PC-3 (cell line): ENCODE measurements around the gene PGAM2. TPM values are rescaled to one million over a fixed set of nuclear protein-coding genes. Genes with fewer than 3 reads are reported as not detected.

Experiments used
- ATAC-seq: fragments of 200-7000 bp; cut with Tn5 transposase; 2 replicates; pipeline ENCODE4 v1.9.1; 2020; ENCODE audit warnings: mild to moderate bottlenecking, moderate library complexity
- BruUV-seq: library from RNA; stranded (reverse); fragments of 400-500 nt; replicated peaks from 2 replicates; lab custom pipeline; 2021; lab: Mats Ljungman, UMichigan
- CTCF ChIA-PET: fragments of 300-600 bp; sonication (Branson Sonifier 250); formaldehyde crosslinking; loops from one replicate; lab custom pipeline; 2022; ENCODE audit warnings: antibody characterized with exemption; lab: Charles Lee
- POLR2A ChIA-PET: fragments of 300-600 bp; sonication (Branson Sonifier 250); formaldehyde crosslinking; loops from one replicate; lab custom pipeline; 2022; ENCODE audit warnings: antibody characterized with exemption; ENCODE audit not compliant: unreplicated experiment; lab: Charles Lee
- DNase-seq: peaks from one replicate; pipeline ENCODE4 v3.0.0-alpha.2; 2015
- H2AFZ ChIP-seq: fragments of 300-600 bp; sonication (generic); 2 replicates; pipeline ENCODE4 v1.6.0; 2016; ENCODE audit warnings: antibody characterized with exemption, low read length
- H3F3A ChIP-seq: fragments of 300-600 bp; sonication (generic); one replicate; pipeline ENCODE4 v1.6.0; 2017; ENCODE audit warnings: antibody characterized with exemption, low read length, control low read depth, mild to moderate bottlenecking; ENCODE audit not compliant: unreplicated experiment
- H3K27ac ChIP-seq: fragments of 300-600 bp; sonication (generic); 2 replicates; pipeline ENCODE4 v1.5.1; 2016; ENCODE audit warnings: mild to moderate bottlenecking, low read length
- H3K27me3 ChIP-seq: fragments of 300-600 bp; sonication (generic); 2 replicates; pipeline ENCODE4 v1.6.1; 2016; ENCODE audit warnings: low read length, mixed read lengths
- H3K36me3 ChIP-seq: fragments of 300-600 bp; sonication (generic); 2 replicates; pipeline ENCODE4 v1.6.1; 2016; ENCODE audit warnings: low read depth, mixed run types, low read length, mixed read lengths
- H3K4me1 ChIP-seq: fragments of 300-600 bp; sonication (generic); 2 replicates; pipeline ENCODE4 v1.5.1; 2016; ENCODE audit warnings: low read length; ENCODE audit not compliant: insufficient read depth
- H3K4me2 ChIP-seq: fragments of 300-600 bp; sonication (generic); 2 replicates; pipeline ENCODE4 v1.6.0; 2016; ENCODE audit warnings: low read length
- H3K4me3 ChIP-seq: fragments of 300-600 bp; sonication (generic); 2 replicates; pipeline ENCODE4 v1.5.1; 2016; ENCODE audit warnings: mild to moderate bottlenecking, low read length, mixed read lengths
- H3K79me2 ChIP-seq: fragments of 300-600 bp; sonication (generic); 2 replicates; pipeline ENCODE4 v1.6.1; 2017; ENCODE audit warnings: low read length, mixed read lengths
- H3K9ac ChIP-seq: fragments of 300-600 bp; sonication (generic); 2 replicates; pipeline ENCODE4 v1.6.0; 2016; ENCODE audit warnings: mild to moderate bottlenecking, low read length
- H3K9me2 ChIP-seq: fragments of 300-600 bp; sonication (generic); replicated peaks from 2 replicates; pipeline ENCODE4 v1.6.1; 2016; ENCODE audit warnings: mixed run types, low read length, mixed read lengths
- H3K9me3 ChIP-seq: fragments of 300-600 bp; sonication (generic); 2 replicates; pipeline ENCODE4 v1.6.1; 2016; ENCODE audit warnings: low read length, mixed read lengths
- H4K20me1 ChIP-seq: fragments of 300-600 bp; sonication (generic); 2 replicates; pipeline ENCODE4 v1.6.1; 2016; ENCODE audit warnings: low read length, mixed read lengths
- CTCF ChIP-seq: fragments of 300-600 bp; sonication (generic); conservative IDR thresholded peaks from 2 replicates; pipeline ENCODE4 v1.5.1; 2017; ENCODE audit warnings: antibody characterized with exemption, low read depth, mild to moderate bottlenecking, low read length
- EZH2 ChIP-seq: fragments of 300-600 bp; sonication (generic); IDR thresholded peaks from one replicate; pipeline ENCODE4 v1.6.1; 2017; ENCODE audit warnings: antibody characterized with exemption, mild to moderate bottlenecking, low read length; ENCODE audit not compliant: unreplicated experiment
- EZH2phosphoT487 ChIP-seq: fragments of 300-600 bp; sonication (generic); IDR thresholded peaks from 2 replicates; pipeline ENCODE4 v1.6.1; 2018; ENCODE audit warnings: mild to moderate bottlenecking, antibody characterized with exemption, low read length, borderline replicate concordance
- intact Hi-C: fragments of 100-400 bp; cut with micrococcal nuclease; formaldehyde crosslinking; loops from 2 replicates; pipeline ENCODE4 v1.9.0; 2023
- total RNA-seq: library from RNA; depleted of rRNA; stranded (reverse); fragments of >200 nt; gene quantifications from 2 replicates; pipeline ENCODE4 v1.2.3, GENCODE V29; 2014

PGAM2 gene
- total RNA-seq, 1 experiment from 2014 or later, result 0.95 TPM

GRCh38 chr7:44057849-44058758 lies 7.3 kb downstream of the PGAM2 start:
- Histone ChIP-seq H3K79me2 (0 out of 2 replicates have a peak, but pooled peaks cover 2% of the 10 kb centered on the region), H3K9me2 (no peaks in the 10 kb centered on the region), H3F3A (no peaks in the 10 kb centered on the region), H3K4me2 (no peak overlapping the region), H3K9ac (no peak overlapping the region), H3K36me3 (peaks cover 45% of the 10 kb centered on the region; the same call in 1 of the 2 replicates), H3K27me3 (no peaks in the 10 kb centered on the region), H2AFZ (no peak overlapping the region), H3K4me1 (no peaks in the 10 kb centered on the region), H3K9me3 (no peaks in the 10 kb centered on the region), H3K4me3 (no peak overlapping the region), H3K27ac (no peak overlapping the region), H4K20me1 (no peaks in the 10 kb centered on the region; the same call in 1 of the 2 replicates)
- ChIA-PET POLR2A (no interaction called here), CTCF (no interaction called here)
- intact Hi-C loops, result no loop called here
- no TSS peak for BruUV-seq
- no peak for DNase-seq
- TF ChIP-seq CTCF, result no peak
- no peak for TF ChIP-seq EZH2phosphoT487
- no peak for TF ChIP-seq EZH2
- no peak for ATAC-seq

GRCh38 chr7:44057181-44057848 lies 8.1 kb downstream of the PGAM2 start:
- ChIA-PET POLR2A (no interaction called here), CTCF (no interaction called here)
- DNase-seq (no peak), ATAC-seq (no peak)
- intact Hi-C loops, result no loop called here
- no peak overlapping the region for H3K4me2 ChIP-seq
- H3K27ac ChIP-seq, result no peak overlapping the region
- H3K27me3 ChIP-seq, result no peaks in the 10 kb centered on the region
- no peaks in the 10 kb centered on the region; the same call in 1 of the 2 replicates for H4K20me1 ChIP-seq
- BruUV-seq, result no TSS peak
- 0 out of 2 replicates have a peak, but pooled peaks cover 2% of the 10 kb centered on the region for H3K79me2 ChIP-seq
- peaks cover 50% of the 10 kb centered on the region; the same call in 1 of the 2 replicates for H3K36me3 ChIP-seq
- TF ChIP-seq EZH2, result no peak
- no peak for TF ChIP-seq CTCF
- TF ChIP-seq EZH2phosphoT487, result no peak
- no peaks in the 10 kb centered on the region for H3K9me3 ChIP-seq
- no peak overlapping the region for H2AFZ ChIP-seq
- no peaks in the 10 kb centered on the region for H3K4me1 ChIP-seq
- H3F3A ChIP-seq, result no peaks in the 10 kb centered on the region
- no peak overlapping the region for H3K9ac ChIP-seq
- no peak overlapping the region for H3K4me3 ChIP-seq
- no peaks in the 10 kb centered on the region for H3K9me2 ChIP-seq
